ENCODE data around the gene ALOX12B. TPM values are rescaled to one million over a fixed set of nuclear protein-coding genes. Genes with fewer than 3 reads are reported as not detected.

ALOX12B gene
- total and polyA plus RNA-seq, 2 experiments from 2014 or later: 0.16 to 1.4 TPM

- peaks cover 10% of the 10 kb centered on the region for H3K4me1 Mint-ChIP-seq
- no peaks in the 10 kb centered on the region for H4K20me1 ChIP-seq (replicated peaks; ENCODE audit: insufficient read depth)
- no peak overlapping the region for H3K4me2 ChIP-seq
- no peaks in the 10 kb centered on the region for H3K36me3 ChIP-seq (ENCODE audit: insufficient read depth)
- H3K4me3 Mint-ChIP-seq: no peak overlapping the region
- H3K79me2 ChIP-seq (replicated peaks; ENCODE audit: insufficient read depth): no peaks in the 10 kb centered on the region
- H3K4me3 ChIP-seq: no peak overlapping the region
- no peak for DNase-seq (ENCODE audit: low spot score)
- peaks cover 5% of the 10 kb centered on the region for H3K27me3 Mint-ChIP-seq (ENCODE audit: insufficient read depth, low read depth, poor library complexity)
- no peaks in the 10 kb centered on the region for H3K9me2 ChIP-seq (ENCODE audit: insufficient read depth)
- TF ChIP-seq JUNB (IDR thresholded peaks at IDR 0.05; ENCODE audit: unreplicated experiment) (no peak), NANOG (IDR thresholded peaks at IDR 0.05; ENCODE audit: borderline replicate concordance) (no peak), STAT1 (IDR thresholded peaks at IDR 0.05; ENCODE audit: unreplicated experiment) (no peak), ZNF114 (CRISPR knock-in tag; IDR thresholded peaks at IDR 0.05) (no peak), EZH2phosphoT487 (IDR thresholded peaks at IDR 0.05; ENCODE audit: unreplicated experiment) (no peak), CREB1 (CRISPR knock-in tag; IDR thresholded peaks at IDR 0.05; ENCODE audit: low read depth) (no peak)
- TF ChIP-seq, protein P1, sequence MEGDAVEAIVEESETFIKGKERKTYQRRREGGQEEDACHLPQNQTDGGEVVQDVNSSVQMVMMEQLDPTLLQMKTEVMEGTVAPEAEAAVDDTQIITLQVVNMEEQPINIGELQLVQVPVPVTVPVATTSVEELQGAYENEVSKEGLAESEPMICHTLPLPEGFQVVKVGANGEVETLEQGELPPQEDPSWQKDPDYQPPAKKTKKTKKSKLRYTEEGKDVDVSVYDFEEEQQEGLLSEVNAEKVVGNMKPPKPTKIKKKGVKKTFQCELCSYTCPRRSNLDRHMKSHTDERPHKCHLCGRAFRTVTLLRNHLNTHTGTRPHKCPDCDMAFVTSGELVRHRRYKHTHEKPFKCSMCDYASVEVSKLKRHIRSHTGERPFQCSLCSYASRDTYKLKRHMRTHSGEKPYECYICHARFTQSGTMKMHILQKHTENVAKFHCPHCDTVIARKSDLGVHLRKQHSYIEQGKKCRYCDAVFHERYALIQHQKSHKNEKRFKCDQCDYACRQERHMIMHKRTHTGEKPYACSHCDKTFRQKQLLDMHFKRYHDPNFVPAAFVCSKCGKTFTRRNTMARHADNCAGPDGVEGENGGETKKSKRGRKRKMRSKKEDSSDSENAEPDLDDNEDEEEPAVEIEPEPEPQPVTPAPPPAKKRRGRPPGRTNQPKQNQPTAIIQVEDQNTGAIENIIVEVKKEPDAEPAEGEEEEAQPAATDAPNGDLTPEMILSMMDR (conservative IDR thresholded peaks at IDR 0.05; ENCODE audit: low read depth in 2 of 2): peak in 1 of 2 experiments; percentile 20; a peak in 2 of 4 replicates
- TF ChIP-seq, protein P2, sequence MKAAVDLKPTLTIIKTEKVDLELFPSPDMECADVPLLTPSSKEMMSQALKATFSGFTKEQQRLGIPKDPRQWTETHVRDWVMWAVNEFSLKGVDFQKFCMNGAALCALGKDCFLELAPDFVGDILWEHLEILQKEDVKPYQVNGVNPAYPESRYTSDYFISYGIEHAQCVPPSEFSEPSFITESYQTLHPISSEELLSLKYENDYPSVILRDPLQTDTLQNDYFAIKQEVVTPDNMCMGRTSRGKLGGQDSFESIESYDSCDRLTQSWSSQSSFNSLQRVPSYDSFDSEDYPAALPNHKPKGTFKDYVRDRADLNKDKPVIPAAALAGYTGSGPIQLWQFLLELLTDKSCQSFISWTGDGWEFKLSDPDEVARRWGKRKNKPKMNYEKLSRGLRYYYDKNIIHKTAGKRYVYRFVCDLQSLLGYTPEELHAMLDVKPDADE (IDR thresholded peaks at IDR 0.05): no peak
- ATAC-seq: no peak
- no peaks in the 10 kb centered on the region for H3F3A ChIP-seq (replicated peaks; ENCODE audit: low read depth)
- no peaks in the 10 kb centered on the region for H3K4me1 ChIP-seq (ENCODE audit: insufficient read depth)
- H2AFZ ChIP-seq: no peak overlapping the region
- H3K36me3 Mint-ChIP-seq (ENCODE audit: low read depth): no peaks in the 10 kb centered on the region
- no peak overlapping the region for H3K27ac ChIP-seq (ENCODE audit: low read depth)
- H3K9me3 Mint-ChIP-seq: no peaks in the 10 kb centered on the region
- no peaks in the 10 kb centered on the region for H3K27me3 ChIP-seq (ENCODE audit: insufficient read depth)
- H3K27ac Mint-ChIP-seq: no peak overlapping the region
Observed at GRCh38 chr17:8095361-8095760, 7.8 kb upstream of the ALOX12B start.

- DNase-seq (ENCODE audit: low spot score) (no peak), ATAC-seq (no peak)
- no peak overlapping the region for H3K27ac Mint-ChIP-seq
- H3K36me3 Mint-ChIP-seq (ENCODE audit: low read depth): no peaks in the 10 kb centered on the region
- peaks cover 16% of the 10 kb centered on the region for H3K27me3 Mint-ChIP-seq (ENCODE audit: insufficient read depth, low read depth, poor library complexity)
- 0 out of 2 replicates have a peak, but pooled peaks cover 5% of the 10 kb centered on the region for H3K27me3 ChIP-seq (ENCODE audit: insufficient read depth)
- H3K4me1 Mint-ChIP-seq: peaks cover 14% of the 10 kb centered on the region
- H3F3A ChIP-seq (replicated peaks; ENCODE audit: low read depth): no peaks in the 10 kb centered on the region
- H3K27ac ChIP-seq (ENCODE audit: low read depth): no peak overlapping the region
- no peaks in the 10 kb centered on the region for H3K36me3 ChIP-seq (ENCODE audit: insufficient read depth)
- H3K4me2 ChIP-seq: no peak overlapping the region
- no peak overlapping the region for H2AFZ ChIP-seq
- H3K4me1 ChIP-seq (ENCODE audit: insufficient read depth): no peaks in the 10 kb centered on the region
- no peaks in the 10 kb centered on the region for H3K79me2 ChIP-seq (replicated peaks; ENCODE audit: insufficient read depth)
- no peaks in the 10 kb centered on the region for H3K9me3 Mint-ChIP-seq
- no peak overlapping the region for H3K4me3 ChIP-seq
- H3K9me2 ChIP-seq (ENCODE audit: insufficient read depth): no peaks in the 10 kb centered on the region
- no peaks in the 10 kb centered on the region for H4K20me1 ChIP-seq (replicated peaks; ENCODE audit: insufficient read depth)
- no peak overlapping the region for H3K4me3 Mint-ChIP-seq
- TF ChIP-seq NANOG (IDR thresholded peaks at IDR 0.05; ENCODE audit: borderline replicate concordance): no peak
- no peak for TF ChIP-seq CREB1 (CRISPR knock-in tag; IDR thresholded peaks at IDR 0.05; ENCODE audit: low read depth)
- TF ChIP-seq JUNB (IDR thresholded peaks at IDR 0.05; ENCODE audit: unreplicated experiment): no peak
- no peak for TF ChIP-seq REST (IDR thresholded peaks at IDR 0.05; ENCODE audit: unreplicated experiment)
- TF ChIP-seq POLR2AphosphoS5 (IDR thresholded peaks at IDR 0.05; ENCODE audit: low read depth): no peak
- no peak for TF ChIP-seq EZH2phosphoT487 (IDR thresholded peaks at IDR 0.05; ENCODE audit: unreplicated experiment)
- TF ChIP-seq EZH2 (IDR thresholded peaks at IDR 0.05; ENCODE audit: low read depth, unreplicated experiment): no peak
- TF ChIP-seq, protein P2 (IDR thresholded peaks at IDR 0.05): no peak
- TF ChIP-seq, protein P1 (conservative IDR thresholded peaks at IDR 0.05; ENCODE audit: low read depth in 2 of 2): no peak
- TF ChIP-seq ZNF331 (CRISPR knock-in tag; IDR thresholded peaks at IDR 0.05; ENCODE audit: low read depth): no peak
- no peak for TF ChIP-seq ZNF114 (CRISPR knock-in tag; IDR thresholded peaks at IDR 0.05)
Observed at GRCh38 chr17:8091033-8091687, 3.6 kb upstream of the ALOX12B start.

Data from GM23338 (cell line).